Endothelial cell of umbilical vein (primary cell): Measurements from ENCODE around the gene CRNN. TPM values are rescaled to one million over a fixed set of nuclear protein-coding genes. Genes with fewer than 3 reads are reported as not detected.

Experiments used
- BruUV-seq: library from RNA; stranded (reverse); fragments of 400-500 nt; replicated peaks from 2 replicates; lab custom pipeline; 2021; lab: Mats Ljungman, UMichigan
- CTCF ChIA-PET: fragments of 300-600, 350-600 bp; sonication (Branson Sonifier 250); formaldehyde crosslinking; loops from one replicate; lab custom pipeline; 2021; ENCODE audit warnings: antibody characterized with exemption, inconsistent platforms; lab: Charles Lee
- POLR2A ChIA-PET: fragments of 300-600, 350-600 bp; sonication (Branson Sonifier 250); formaldehyde crosslinking; loops from one replicate; lab custom pipeline; 2021; ENCODE audit warnings: antibody characterized with exemption, inconsistent platforms; lab: Charles Lee
- DNase-seq: peaks from one replicate; pipeline ENCODE4 v3.0.0-alpha.2; 2011; ENCODE audit warnings: low read depth, low spot score
- FAIRE-seq: peaks from 2 replicates; lab custom pipeline; 2011; peaks lifted over from hg19 to GRCh38; lab: Jason Lieb, UNC
- H2AFZ ChIP-seq: 2 replicates; pipeline ENCODE4 v1.6.0; 2012; ENCODE audit warnings: low read depth, low read length, control low read depth, inconsistent platforms
- H3K27ac ChIP-seq: 2 replicates; pipeline ENCODE4 v1.5.1; 2011; ENCODE audit warnings: low read depth, mild to moderate bottlenecking, control low read depth, low read length, moderate library complexity; ENCODE audit not compliant: insufficient read depth
- H3K27me3 ChIP-seq, 2 experiments: 2 replicates each; pipeline versions ENCODE4 v1.6.0 to v1.6.1; 2011; ENCODE audit warnings: low read length in 2 of 2, mixed read lengths in 1 of 2; ENCODE audit not compliant: control insufficient read depth in 2 of 2, insufficient read depth in 2 of 2
- H3K36me3 ChIP-seq, 2 experiments: 2 replicates in 1 of 2; 3 replicates in 1 of 2; pipeline ENCODE4 v1.5.1; 2011; ENCODE audit warnings: low read length in 2 of 2, mild to moderate bottlenecking in 1 of 2, moderate library complexity in 1 of 2; ENCODE audit not compliant: control insufficient read depth in 2 of 2, insufficient read depth in 2 of 2; ENCODE audit errors: extremely low read depth in 1 of 2
- H3K4me1 ChIP-seq: 3 replicates; pipeline ENCODE4 v1.5.1; 2011; ENCODE audit warnings: mild to moderate bottlenecking, low read length; ENCODE audit not compliant: control insufficient read depth, insufficient read depth; ENCODE audit errors: extremely low read depth
- H3K4me2 ChIP-seq: 2 replicates; pipeline ENCODE4 v1.6.1; 2011; ENCODE audit warnings: low read length, control low read depth, mixed read lengths; ENCODE audit not compliant: insufficient read depth
- H3K4me3 ChIP-seq, 3 experiments: fragments of 200-600 bp in 1 of 3; sonication (generic), shearing (Covaris generic) in 1 of 3; replicated peaks in 1 of 3; 2 replicates each; pipeline ENCODE4 v1.5.1; 2011 to 2016; ENCODE audit warnings: control low read depth in 3 of 3, low read length in 3 of 3, mild to moderate bottlenecking in 2 of 3, inconsistent platforms in 1 of 3, low read depth in 1 of 3, moderate library complexity in 1 of 3; ENCODE audit not compliant: insufficient read depth in 1 of 3
- H3K79me2 ChIP-seq: 2 replicates; pipeline ENCODE4 v1.6.0; 2012; ENCODE audit warnings: low read length, inconsistent platforms; ENCODE audit not compliant: control insufficient read depth, insufficient read depth
- H3K9ac ChIP-seq: replicated peaks from 2 replicates; pipeline ENCODE3; 2011; ENCODE audit warnings: low read length, control low read depth; ENCODE audit not compliant: insufficient read depth; ENCODE audit errors: extremely low read depth
- H3K9me1 ChIP-seq: replicated peaks from 3 replicates; pipeline ENCODE4 v1.6.0; 2011; ENCODE audit warnings: mild to moderate bottlenecking, low read length; ENCODE audit not compliant: control insufficient read depth, insufficient read depth; ENCODE audit errors: extremely low read depth
- H3K9me3 ChIP-seq: replicated peaks from 2 replicates; pipeline ENCODE4 v1.5.1; 2012; ENCODE audit warnings: low read length, inconsistent platforms; ENCODE audit not compliant: control insufficient read depth, insufficient read depth
- H4K20me1 ChIP-seq: replicated peaks from 2 replicates; pipeline ENCODE3; 2011; ENCODE audit warnings: mild to moderate bottlenecking, low read length; ENCODE audit not compliant: control insufficient read depth, insufficient read depth; ENCODE audit errors: extremely low read depth
- CTCF ChIP-seq, 2 donors: IDR thresholded peaks; 1 replicate in 1 of 2; 2 replicates in 1 of 2; pipeline ENCODE4 v1.5.1; 2011; ENCODE audit warnings: low read length in 2 of 2, mild to moderate bottlenecking in 2 of 2, moderate library complexity in 2 of 2, control low read depth in 1 of 2, inconsistent platforms in 1 of 2, low read depth in 1 of 2; ENCODE audit not compliant: insufficient read depth in 1 of 2; ENCODE audit errors: extremely low read depth in 1 of 2
- EZH2 ChIP-seq: IDR thresholded peaks from 2 replicates; pipeline ENCODE4 v1.6.1; 2012; ENCODE audit warnings: borderline replicate concordance, low read depth, mild to moderate bottlenecking, moderate library complexity, low read length, inconsistent platforms; ENCODE audit not compliant: severe bottlenecking
- FOS ChIP-seq: IDR thresholded peaks from 2 replicates; pipeline ENCODE4 v1.6.1; 2011; ENCODE audit warnings: mild to moderate bottlenecking, low read length, moderate library complexity, borderline replicate concordance; ENCODE audit not compliant: insufficient read depth
- GATA2 ChIP-seq: IDR thresholded peaks from 2 replicates; pipeline ENCODE4 v1.7.0; 2011; ENCODE audit warnings: low read depth, mild to moderate bottlenecking, moderate library complexity, mixed read lengths, low read length; ENCODE audit not compliant: insufficient read length, insufficient read depth
- JUN ChIP-seq: IDR thresholded peaks from 2 replicates; pipeline ENCODE4 v1.6.1; 2011; ENCODE audit warnings: borderline replicate concordance, low read depth; ENCODE audit not compliant: insufficient read length, insufficient read depth
- MAX ChIP-seq: IDR thresholded peaks from 2 replicates; pipeline ENCODE4 v1.6.1; 2011; ENCODE audit not compliant: insufficient read depth, insufficient read length
- MYC ChIP-seq: IDR thresholded peaks from one replicate; pipeline ENCODE4 v1.6.1; 2011; ENCODE audit warnings: mild to moderate bottlenecking, low read depth, low read length
- POLR2A ChIP-seq: IDR thresholded peaks from 2 replicates; pipeline ENCODE4 v1.6.1; 2012; ENCODE audit warnings: low read depth, mild to moderate bottlenecking, control low read depth, low read length
- POLR2AphosphoS5 ChIP-seq: IDR thresholded peaks from 2 replicates; pipeline ENCODE4 v1.6.1; 2012; ENCODE audit warnings: low read depth, mild to moderate bottlenecking, control low read depth, low read length, moderate library complexity; ENCODE audit not compliant: insufficient read depth
- dilution Hi-C: fragments of 300-500 bp; cut with MboI; formaldehyde crosslinking; loops from one replicate; pipeline ENCODE4 v1.15.0; 2019; ENCODE audit warnings: low sequenced_read_pairs; ENCODE audit not compliant: extremely low pct_ligation_motif_present
- intact Hi-C: fragments of 100-400 bp; cut with micrococcal nuclease; formaldehyde crosslinking; loops from one replicate; pipeline ENCODE4 v1.10.0; 2022
- polyA plus RNA-seq, 4 experiments: library from polyadenylated mRNA; depleted of rRNA in 3 of 4; stranded (reverse) in 3 of 4; unstranded in 1 of 4; fragments of >200 nt; gene quantifications; 2 replicates each; pipeline versions ENCODE4 v1.2.1 to v1.2.3, GENCODE V29; 2011 to 2012; ENCODE audit warnings: missing spikeins in 1 of 4
- total RNA-seq: library from RNA; stranded (reverse); gene quantifications from 2 replicates; pipeline ENCODE4 v1.2.3, GENCODE V29; 2021

Gene CRNN
- total and polyA plus RNA-seq, 2 donors (not counting 3 experiments of a cell fraction or from before 2014, with no cell fraction given): not detected

GRCh38 chr1:152397474-152397873 lies 16.6 kb downstream of the CRNN start:
- Histone ChIP-seq H2AFZ (no peak overlapping the region), H3K4me3 (no peak overlapping the region), H3K4me1 (no peaks in the 10 kb centered on the region), H3K4me2 (no peak overlapping the region), H4K20me1 (no peaks in the 10 kb centered on the region), H3K27ac (no peak overlapping the region), H3K36me3 (no peaks in the 10 kb centered on the region), H3K9me3 (no peaks in the 10 kb centered on the region), H3K79me2 (no peaks in the 10 kb centered on the region), H3K9me1 (no peaks in the 10 kb centered on the region), H3K9ac (no peak overlapping the region), H3K27me3 (no peaks in the 10 kb centered on the region)
- TF ChIP-seq POLR2AphosphoS5: no peak
- TF ChIP-seq MYC: no peak
- TF ChIP-seq GATA2: no peak
- TF ChIP-seq FOS: no peak
- no peak for TF ChIP-seq MAX
- no peak for TF ChIP-seq CTCF (IDR thresholded peaks at IDR 0.05; ENCODE audit: extremely low read depth in 1 of 2, insufficient read depth in 1 of 2, low read depth in 1 of 2, low read length in 2 of 2)
- no peak for TF ChIP-seq JUN
- TF ChIP-seq POLR2A: no peak
- TF ChIP-seq EZH2: no peak
- POLR2A ChIA-PET: no interaction called here
- dilution Hi-C loops: no loop called here
- CTCF ChIA-PET: interaction anchor here (1.6 to 4.3 kb wide), 2 partner anchors 9 to 62 kb away, joined by 3 to 134 read pairs; no protein-coding TSS in a partner anchor
- no TSS peak for BruUV-seq
- DNase-seq (no peak), FAIRE-seq (no peak)
- intact Hi-C loops: loop anchor here (5.0 kb wide), 2 partner anchors 45 to 60 kb away; no protein-coding TSS in a partner anchor
